OCI-LY3 (cell line): ENCODE data around the gene ZNF74.
"Not testable (repeated sequence)": the region's sequence is repeated elsewhere in the genome, so short reads cannot be mapped to it uniquely, and the experiment has no call there.

ENCODE experiments used
- CTCF ChIP-seq: fragments of 200-600, 300-600 bp; sonication (generic); IDR thresholded peaks from 2 replicates; pipeline ENCODE4 v1.5.1; 2014; ENCODE audit warnings: antibody characterized with exemption, low read length, low read depth
- EZH2phosphoT487 ChIP-seq: fragments of 200-600 bp; shearing (Covaris generic); IDR thresholded peaks from 2 replicates; pipeline ENCODE4 v1.6.1; 2018; ENCODE audit warnings: antibody characterized with exemption, mixed run types, low read depth

GRCh38 chr22:20376983-20377382 is 17.0 kb upstream of the ZNF74 start:
- not testable (repeated sequence) for TF ChIP-seq CTCF, EZH2phosphoT487
